ENCODE results near the gene HEXD.
A peak's percentile ranks its signal among the peaks of the same experiment; 100 is the strongest.

HEXD gene

GRCh38 chr17:82399041-82399441, 19.1 kb upstream of the HEXD start:
- H3K9ac ChIP-seq (ENCODE audit: insufficient read length) = no peak overlapping the region
- H3K4me3 ChIP-seq = peak overlapping the region; percentile 21
- no peak for TF ChIP-seq FOXP2 (optimal IDR thresholded peaks at IDR 0.05; ENCODE audit: control extremely low read depth, extremely low read length, insufficient read depth)
- TF ChIP-seq POLR2AphosphoS5 (IDR thresholded peaks at IDR 0.05; ENCODE audit: borderline replicate concordance, low read depth, low read length) = no peak
- no peak for TF ChIP-seq EZH2 (IDR thresholded peaks at IDR 0.05)
- no peaks in the 10 kb centered on the region; the same call in 1 of the 2 replicates for H3K36me3 ChIP-seq (ENCODE audit: insufficient read depth, low read length)
- DNase-seq (ENCODE audit: low read depth, low spot score) = no peak
- H3K27ac ChIP-seq = peak overlapping the region; percentile 76
- no peaks in the 10 kb centered on the region for H3K9me3 ChIP-seq (ENCODE audit: low read depth, low read length)

- DNase-seq (ENCODE audit: low read depth, low spot score) = no peak
- Histone ChIP-seq H3K9me3 (ENCODE audit: low read depth, low read length) (no peaks in the 10 kb centered on the region), H3K27ac (peak overlapping the region; percentile 76), H3K9ac (ENCODE audit: insufficient read length) (no peak overlapping the region), H3K4me3 (peak overlapping the region; percentile 21), H3K36me3 (ENCODE audit: insufficient read depth, low read length) (no peaks in the 10 kb centered on the region; the same call in 1 of the 2 replicates)
- TF ChIP-seq FOXP2 (optimal IDR thresholded peaks at IDR 0.05; ENCODE audit: control extremely low read depth, extremely low read length, insufficient read depth) (no peak), POLR2AphosphoS5 (IDR thresholded peaks at IDR 0.05; ENCODE audit: borderline replicate concordance, low read depth, low read length) (no peak), EZH2 (IDR thresholded peaks at IDR 0.05) (no peak)
These were observed 18.5 kb upstream of the HEXD start for GRCh38 chr17:82399601-82400101.

- TF ChIP-seq EZH2 (IDR thresholded peaks at IDR 0.05) (no peak), POLR2AphosphoS5 (IDR thresholded peaks at IDR 0.05; ENCODE audit: borderline replicate concordance, low read depth, low read length) (no peak)
- Histone ChIP-seq H3K36me3 (ENCODE audit: insufficient read depth, low read length) (no peaks in the 10 kb centered on the region; the same call in 1 of the 2 replicates), H3K27ac (no peak overlapping the region), H3K4me3 (no peak overlapping the region), H3K9me3 (ENCODE audit: low read depth, low read length) (no peaks in the 10 kb centered on the region), H3K9ac (ENCODE audit: insufficient read length) (peak overlapping the region; percentile 25)
- DNase-seq (ENCODE audit: low read depth, low spot score) = no peak
These were observed 17.9 kb upstream of the HEXD start for GRCh38 chr17:82400206-82400605.

- Histone ChIP-seq H3K9ac (ENCODE audit: insufficient read length) (no peak overlapping the region), H3K9me3 (ENCODE audit: low read depth, low read length) (no peaks in the 10 kb centered on the region), H3K4me3 (no peak overlapping the region), H3K27ac (peak overlapping the region; percentile 60; the same call in 1 of the 2 replicates), H3K36me3 (ENCODE audit: insufficient read depth, low read length) (no peaks in the 10 kb centered on the region; the same call in 1 of the 2 replicates)
- DNase-seq (ENCODE audit: low read depth, low spot score) = no peak
- no peak for TF ChIP-seq POLR2AphosphoS5 (IDR thresholded peaks at IDR 0.05; ENCODE audit: borderline replicate concordance, low read depth, low read length)
These were observed 17.3 kb upstream of the HEXD start for GRCh38 chr17:82400830-82401229.

GRCh38 chr17:82402865-82403264, 15.3 kb upstream of the HEXD start:
- DNase-seq (ENCODE audit: low read depth, low spot score) = no peak
- H3K4me3 ChIP-seq = no peak overlapping the region
- no peaks in the 10 kb centered on the region; the same call in 1 of the 2 replicates for H3K36me3 ChIP-seq (ENCODE audit: insufficient read depth, low read length)
- no peak for TF ChIP-seq POLR2AphosphoS5 (IDR thresholded peaks at IDR 0.05; ENCODE audit: borderline replicate concordance, low read depth, low read length)
- H3K9me3 ChIP-seq (ENCODE audit: low read depth, low read length) = no peaks in the 10 kb centered on the region
- H3K27ac ChIP-seq = no peak overlapping the region
- H3K9ac ChIP-seq (ENCODE audit: insufficient read length) = no peak overlapping the region

- H3K27ac ChIP-seq = no peak overlapping the region
- H3K9ac ChIP-seq (ENCODE audit: insufficient read length) = no peak overlapping the region
- H3K4me3 ChIP-seq = no peak overlapping the region
- H3K9me3 ChIP-seq (ENCODE audit: low read depth, low read length) = no peaks in the 10 kb centered on the region
- no peak for TF ChIP-seq FOXP2 (optimal IDR thresholded peaks at IDR 0.05; ENCODE audit: control extremely low read depth, extremely low read length, insufficient read depth)
- no peak for TF ChIP-seq EZH2 (IDR thresholded peaks at IDR 0.05)
- no peak for TF ChIP-seq POLR2AphosphoS5 (IDR thresholded peaks at IDR 0.05; ENCODE audit: borderline replicate concordance, low read depth, low read length)
- H3K36me3 ChIP-seq (ENCODE audit: insufficient read depth, low read length) = no peaks in the 10 kb centered on the region; the same call in 1 of the 2 replicates
- DNase-seq (ENCODE audit: low read depth, low spot score) = no peak
These were observed 14.2 kb upstream of the HEXD start for GRCh38 chr17:82403662-82404660.

- H3K4me3 ChIP-seq = no peak overlapping the region
- no peak overlapping the region for H3K27ac ChIP-seq
- H3K9ac ChIP-seq (ENCODE audit: insufficient read length) = no peak overlapping the region
- H3K9me3 ChIP-seq (ENCODE audit: low read depth, low read length) = no peaks in the 10 kb centered on the region
- TF ChIP-seq FOXP2 (optimal IDR thresholded peaks at IDR 0.05; ENCODE audit: control extremely low read depth, extremely low read length, insufficient read depth) (no peak), EZH2 (IDR thresholded peaks at IDR 0.05) (no peak), POLR2AphosphoS5 (IDR thresholded peaks at IDR 0.05; ENCODE audit: borderline replicate concordance, low read depth, low read length) (no peak)
- no peak for DNase-seq (ENCODE audit: low read depth, low spot score)
- H3K36me3 ChIP-seq (ENCODE audit: insufficient read depth, low read length) = no peaks in the 10 kb centered on the region; the same call in 1 of the 2 replicates
These were observed 13.1 kb upstream of the HEXD start for GRCh38 chr17:82405051-82405450.

GRCh38 chr17:82406131-82406671, 11.9 kb upstream of the HEXD start:
- DNase-seq (ENCODE audit: low read depth, low spot score) = no peak
- Histone ChIP-seq H3K27ac (no peak overlapping the region), H3K9ac (ENCODE audit: insufficient read length) (no peak overlapping the region), H3K4me3 (no peak overlapping the region), H3K9me3 (ENCODE audit: low read depth, low read length) (no peaks in the 10 kb centered on the region), H3K36me3 (ENCODE audit: insufficient read depth, low read length) (no peaks in the 10 kb centered on the region; the same call in 1 of the 2 replicates)
- TF ChIP-seq POLR2AphosphoS5 (IDR thresholded peaks at IDR 0.05; ENCODE audit: borderline replicate concordance, low read depth, low read length) (no peak), EZH2 (IDR thresholded peaks at IDR 0.05) (no peak), FOXP2 (optimal IDR thresholded peaks at IDR 0.05; ENCODE audit: control extremely low read depth, extremely low read length, insufficient read depth) (no peak)

Measured in SK-N-MC (cell line).